ENCODE results near the gene PRELID3B. TPM values are rescaled to one million over a fixed set of nuclear protein-coding genes. Genes with fewer than 3 reads are reported as not detected.

PRELID3B gene
- total RNA-seq, 1 experiment from 2014 or later: 129 TPM

- no peak for ATAC-seq
- no peak overlapping the region for H3K4me2 ChIP-seq (ENCODE audit: low read length)
- H3K9ac ChIP-seq (ENCODE audit: low read length): no peak overlapping the region
- no peaks in the 10 kb centered on the region for H3K9me3 ChIP-seq (ENCODE audit: control insufficient read depth in 1 of 2, insufficient read depth in 1 of 2, low read depth in 1 of 2, low read length in 2 of 2)
- no peaks in the 10 kb centered on the region for H3K27me3 ChIP-seq (ENCODE audit: insufficient read depth, low read length)
- POLR2A ChIA-PET: no interaction called here
- no peak overlapping the region for H3K27ac ChIP-seq (ENCODE audit: low read depth, low read length)
- CTCF ChIA-PET: no interaction called here
- no peaks in the 10 kb centered on the region for H3K9me2 ChIP-seq (ENCODE audit: insufficient read depth)
- TF ChIP-seq EZH2 (IDR thresholded peaks at IDR 0.05) (no peak), CEBPB (IDR thresholded peaks at IDR 0.05; ENCODE audit: low read depth) (no peak), SP1 (IDR thresholded peaks at IDR 0.05; ENCODE audit: low read depth) (no peak), EZH2phosphoT487 (IDR thresholded peaks at IDR 0.05; ENCODE audit: borderline replicate concordance) (no peak), ATF3 (IDR thresholded peaks at IDR 0.05) (no peak), ELF1 (IDR thresholded peaks at IDR 0.05; ENCODE audit: borderline replicate concordance, low read depth) (no peak), TCF7L2 (IDR thresholded peaks at IDR 0.05; ENCODE audit: borderline replicate concordance, extremely low read depth, insufficient read depth, insufficient read length) (no peak), POLR2AphosphoS5 (IDR thresholded peaks at IDR 0.05; ENCODE audit: low read depth, low read length) (no peak; the same call in 1 of the 2 replicates), CTCF (IDR thresholded peaks at IDR 0.05 in 2 of 3, conservative IDR thresholded peaks at IDR 0.05 in 1 of 3; ENCODE audit: borderline replicate concordance in 1 of 3, insufficient read depth in 1 of 3, low read depth in 2 of 3, low read length in 2 of 3) (no peak), YY1 (IDR thresholded peaks at IDR 0.05; ENCODE audit: extremely low read depth, insufficient replicate concordance, low read depth, low read length) (no peak), EGR1 (IDR thresholded peaks at IDR 0.05; ENCODE audit: low read depth) (no peak), RAD21 (IDR thresholded peaks at IDR 0.05; ENCODE audit: low read depth) (no peak), SRF (IDR thresholded peaks at IDR 0.05; ENCODE audit: low read depth) (no peak), MAX (IDR thresholded peaks at IDR 0.05) (no peak), ZFX (IDR thresholded peaks at IDR 0.05) (no peak), POLR2A (IDR thresholded peaks at IDR 0.05; ENCODE audit: borderline replicate concordance, extremely low read depth, insufficient read depth, insufficient read length) (no peak), CBX3 (IDR thresholded peaks at IDR 0.05; ENCODE audit: low read depth) (no peak), ZBTB33 (IDR thresholded peaks at IDR 0.05; ENCODE audit: extremely low read depth, insufficient replicate concordance, low read length) (no peak), FOSL1 (IDR thresholded peaks at IDR 0.05; ENCODE audit: low read depth) (no peak)
- peaks cover 81 to 91% of the 10 kb centered on the region in 2 experiments for H3K36me3 ChIP-seq (ENCODE audit: control insufficient read depth in 1 of 2, insufficient read depth in 2 of 2, low read length in 2 of 2)
- H3K4me1 ChIP-seq (ENCODE audit: control insufficient read depth in 1 of 2, insufficient read depth in 2 of 2, low read length in 2 of 2): no peaks in the 10 kb centered on the region
- H2AFZ ChIP-seq (ENCODE audit: low read depth, low read length, poor library complexity, severe bottlenecking): no peak overlapping the region
- intact Hi-C loops (cut with micrococcal nuclease): no loop called here
- RAD21 ChIA-PET (ENCODE audit: low non-redundant PET in 1 of 2, low total read pairs in 2 of 2, uncharacterized antibody in 2 of 2, unreplicated experiment in 2 of 2): interaction anchor here in 1 of 2 experiments (0.6 kb wide), 1 partner anchor 291 kb away, joined by 4 read pairs; no protein-coding TSS in a partner anchor
- no peaks in the 10 kb centered on the region for H4K20me1 ChIP-seq (ENCODE audit: insufficient read depth)
- no peak for DNase-seq (ENCODE audit: low read depth, low spot score)
- H3K4me3 ChIP-seq (replicated peaks in 1 of 2; ENCODE audit: low read depth in 1 of 2, low read length in 2 of 2): no peak overlapping the region
- no TSS peak for BruUV-seq (replicated peaks)
- peaks cover 16% of the 10 kb centered on the region; the same call in 1 of the 2 replicates for H3K79me2 ChIP-seq (ENCODE audit: insufficient read depth, low read length)
Observed at GRCh38 chr20:58992911-58993310, 49.7 kb downstream of the PRELID3B start.
